Mesenchymal stem cell (in vitro differentiated cells and primary cell): Measurements from ENCODE around the gene CENPF.
"Not testable (repeated sequence)": the region's sequence is repeated elsewhere in the genome, so short reads cannot be mapped to it uniquely, and the experiment has no call there.

Experiments used
- DNase-seq: peaks from one replicate; pipeline ENCODE4 v3.0.0-alpha.2; 2013
- H2AFZ ChIP-seq: one replicate; pipeline ENCODE4 v1.6.1; 2013; ENCODE audit warnings: low read depth, mild to moderate bottlenecking, control low read depth, inconsistent platforms, low read length, moderate library complexity
- H2AK5ac ChIP-seq: 2 replicates; pipeline ENCODE4 v1.6.1; 2013; ENCODE audit warnings: low read length, moderate library complexity, mild to moderate bottlenecking, inconsistent platforms; ENCODE audit not compliant: severe bottlenecking
- H2BK120ac ChIP-seq: one replicate; pipeline ENCODE4 v1.6.1; 2013; ENCODE audit warnings: low read depth, mild to moderate bottlenecking, inconsistent platforms, low read length, moderate library complexity
- H2BK12ac ChIP-seq, 2 experiments: one replicate each; pipeline ENCODE4 v1.6.1; 2013; ENCODE audit warnings: inconsistent platforms in 2 of 2, low read length in 2 of 2, mild to moderate bottlenecking in 2 of 2, moderate library complexity in 2 of 2, control low read depth in 1 of 2
- H2BK15ac ChIP-seq: one replicate; pipeline ENCODE4 v1.6.1; 2013; ENCODE audit warnings: mild to moderate bottlenecking, low read depth, inconsistent platforms; ENCODE audit not compliant: poor library complexity, severe bottlenecking
- H2BK5ac ChIP-seq: 2 replicates; pipeline ENCODE4 v1.6.1; 2013; ENCODE audit warnings: low read depth, mild to moderate bottlenecking, low read length, control low read depth, inconsistent platforms; ENCODE audit not compliant: poor library complexity, severe bottlenecking
- H3K14ac ChIP-seq, 2 experiments: one replicate each; pipeline ENCODE4 v1.6.1; 2013; ENCODE audit warnings: inconsistent platforms in 2 of 2, low read length in 2 of 2, control low read depth in 1 of 2, mild to moderate bottlenecking in 1 of 2, moderate library complexity in 1 of 2
- H3K18ac ChIP-seq, 2 experiments: one replicate each; pipeline ENCODE4 v1.6.1; 2013; ENCODE audit warnings: inconsistent platforms in 2 of 2, low read length in 2 of 2, control low read depth in 1 of 2, low read depth in 1 of 2, mild to moderate bottlenecking in 1 of 2
- H3K23ac ChIP-seq, 2 experiments: one replicate each; pipeline ENCODE4 v1.6.1; 2013; ENCODE audit warnings: inconsistent platforms in 2 of 2, low read length in 2 of 2, mild to moderate bottlenecking in 2 of 2, moderate library complexity in 2 of 2, control low read depth in 1 of 2
- H3K27ac ChIP-seq: 2 replicates; pipeline ENCODE4 v1.5.1; 2013; ENCODE audit warnings: mild to moderate bottlenecking, moderate library complexity, low read length, control low read depth, inconsistent platforms; ENCODE audit not compliant: poor library complexity, severe bottlenecking
- H3K27me3 ChIP-seq, 2 experiments: 2 replicates each; pipeline versions ENCODE4 v1.6.1 to v1.7.0; 2013; ENCODE audit warnings: low read length in 2 of 2, mild to moderate bottlenecking in 2 of 2, moderate library complexity in 2 of 2, control low read depth in 1 of 2, inconsistent platforms in 1 of 2; ENCODE audit not compliant: control insufficient read depth in 1 of 2, insufficient read depth in 1 of 2
- H3K36me3 ChIP-seq, 2 experiments: 2 replicates each; pipeline versions ENCODE4 v1.6.1 to v1.7.0; 2013; ENCODE audit warnings: low read length in 2 of 2, control low read depth in 1 of 2, inconsistent platforms in 1 of 2, low read depth in 1 of 2, mild to moderate bottlenecking in 1 of 2; ENCODE audit not compliant: insufficient read depth in 2 of 2, control insufficient read depth in 1 of 2
- H3K4ac ChIP-seq, 2 experiments: one replicate each; pipeline ENCODE4 v1.6.1; 2013; ENCODE audit warnings: inconsistent platforms in 2 of 2, low read length in 2 of 2, mild to moderate bottlenecking in 2 of 2, moderate library complexity in 2 of 2, control low read depth in 1 of 2, low read depth in 1 of 2
- H3K4me1 ChIP-seq: 2 replicates; pipeline ENCODE4 v1.6.1; 2013; ENCODE audit warnings: low read depth, low read length, control low read depth; ENCODE audit not compliant: control insufficient read depth, insufficient read depth
- H3K4me2 ChIP-seq: 2 replicates; pipeline ENCODE4 v1.6.1; 2013; ENCODE audit warnings: low read length, mild to moderate bottlenecking, inconsistent platforms; ENCODE audit not compliant: poor library complexity, severe bottlenecking
- H3K4me3 ChIP-seq, 2 experiments: 2 replicates each; pipeline versions ENCODE4 v1.5.1 to v1.7.0; 2013; ENCODE audit warnings: low read length in 2 of 2, mild to moderate bottlenecking in 2 of 2, control low read depth in 1 of 2, low read depth in 1 of 2; ENCODE audit not compliant: insufficient read depth in 1 of 2
- H3K79me1 ChIP-seq: replicated peaks from 2 replicates; pipeline ENCODE4 v1.6.1; 2013; ENCODE audit warnings: mild to moderate bottlenecking, control low read depth, low read length, inconsistent platforms; ENCODE audit not compliant: poor library complexity, severe bottlenecking
- H3K9ac ChIP-seq: 2 replicates; pipeline ENCODE4 v1.7.0; 2013; ENCODE audit warnings: mild to moderate bottlenecking, low read length, moderate library complexity
- H3K9me3 ChIP-seq: 2 replicates; pipeline ENCODE4 v1.7.0; 2013; ENCODE audit warnings: mild to moderate bottlenecking, low read length; ENCODE audit not compliant: control insufficient read depth
- H4K8ac ChIP-seq: one replicate; pipeline ENCODE4 v1.6.1; 2013; ENCODE audit warnings: inconsistent platforms, mild to moderate bottlenecking, low read length, moderate library complexity
- H4K91ac ChIP-seq: one replicate; pipeline ENCODE4 v1.6.1; 2013; ENCODE audit warnings: mild to moderate bottlenecking, low read length, inconsistent platforms
- WGBS: methylation state at CpG from one replicate; pipeline ENCODE4 v1.1.7; 2013; ENCODE audit warnings: mixed read lengths; 5-methylcytosine and 5-hydroxymethylcytosine counted together

The CENPF gene

GRCh38 chr1:214574598-214575411 is 28.2 kb upstream of the CENPF start:
- Histone ChIP-seq H2AFZ (no peak overlapping the region), H3K4ac (no peak overlapping the region), H2BK5ac (no peak overlapping the region), H2AK5ac (no peak overlapping the region), H3K9me3 (peaks cover 27% of the 10 kb centered on the region), H4K91ac (no peak overlapping the region), H4K8ac (no peak overlapping the region), H3K18ac (no peak overlapping the region), H3K4me2 (no peak overlapping the region), H3K27me3 (no peaks in the 10 kb centered on the region), H3K27ac (no peak overlapping the region), H3K4me3 (no peak overlapping the region), H3K36me3 (no peaks in the 10 kb centered on the region), H3K4me1 (peaks cover 4% of the 10 kb centered on the region), H2BK12ac (no peak overlapping the region), H3K9ac (no peak overlapping the region), H3K14ac (no peak overlapping the region), H3K79me1 (peaks cover 5% of the 10 kb centered on the region), H2BK120ac (no peak overlapping the region), H2BK15ac (no peak overlapping the region), H3K23ac (no peak overlapping the region)
- WGBS, result 92% methylated on average over 2 of the region's 3 CpGs
- DNase-seq, result no peak

- H2BK15ac ChIP-seq, H3K4me1 ChIP-seq, H3K4me2 ChIP-seq, H3K18ac ChIP-seq, H3K27ac ChIP-seq, H3K79me1 ChIP-seq, H3K9ac ChIP-seq, H3K36me3 ChIP-seq, H2BK120ac ChIP-seq, H2AFZ ChIP-seq, H4K91ac ChIP-seq, DNase-seq, H4K8ac ChIP-seq, H3K27me3 ChIP-seq, H3K23ac ChIP-seq, H2BK12ac ChIP-seq, H3K14ac ChIP-seq, H2AK5ac ChIP-seq, H2BK5ac ChIP-seq, H3K4ac ChIP-seq: not testable (repeated sequence)
- H3K4me3 ChIP-seq, result peak overlapping the region in 1 of 2 experiments; percentile 44
- 81% methylated on average over 3 of the region's 3 CpGs for WGBS
- peaks cover 27% of the 10 kb centered on the region for H3K9me3 ChIP-seq
Measured at GRCh38 chr1:214576120-214576519, 26.9 kb upstream of the CENPF start.

- Histone ChIP-seq H4K8ac (no peak overlapping the region), H3K9ac (no peak overlapping the region), H3K4me1 (peaks cover 4% of the 10 kb centered on the region), H3K14ac (no peak overlapping the region), H2AFZ (no peak overlapping the region), H4K91ac (no peak overlapping the region), H2BK12ac (no peak overlapping the region), H3K23ac (no peak overlapping the region), H3K4me2 (no peak overlapping the region), H2BK15ac (no peak overlapping the region), H3K4ac (no peak overlapping the region), H3K79me1 (peaks cover 1% of the 10 kb centered on the region), H3K27ac (no peak overlapping the region), H2BK120ac (no peak overlapping the region), H3K36me3 (no peaks in the 10 kb centered on the region), H2BK5ac (no peak overlapping the region), H3K9me3 (peaks cover 27% of the 10 kb centered on the region), H3K4me3 (no peak overlapping the region), H3K18ac (no peak overlapping the region), H3K27me3 (no peaks in the 10 kb centered on the region), H2AK5ac (peak overlapping the region; percentile 54)
- no peak for DNase-seq
Measured at GRCh38 chr1:214579183-214579582, 23.8 kb upstream of the CENPF start.

GRCh38 chr1:214581785-214582184 is 21.2 kb upstream of the CENPF start:
- Histone ChIP-seq H2AFZ (no peak overlapping the region), H2BK120ac (no peak overlapping the region), H3K4me2 (no peak overlapping the region), H2BK15ac (no peak overlapping the region), H3K4me1 (peaks cover 4% of the 10 kb centered on the region), H3K9ac (no peak overlapping the region), H3K23ac (no peak overlapping the region), H3K27me3 (no peaks in the 10 kb centered on the region), H4K91ac (no peak overlapping the region), H3K9me3 (peaks cover 10% of the 10 kb centered on the region), H2AK5ac (no peak overlapping the region), H3K4ac (no peak overlapping the region), H3K4me3 (no peak overlapping the region), H3K14ac (no peak overlapping the region), H3K36me3 (no peaks in the 10 kb centered on the region), H2BK5ac (no peak overlapping the region), H3K18ac (peak overlapping the region in 1 of 2 experiments; percentile 69), H3K79me1 (peaks cover 7% of the 10 kb centered on the region), H4K8ac (no peak overlapping the region), H2BK12ac (no peak overlapping the region), H3K27ac (peak overlapping the region; percentile 50)
- 0% methylated on average over 1 of the region's 2 CpGs for WGBS
- DNase-seq, result peak; percentile 56
